NCI-H1092 treated with DMSO at 0.1 percent for 48 hours (cell line): Measurements from ENCODE around the gene AATK.

Experiments used
- DNase-seq: peaks from one replicate; lab custom pipeline; 2025; lab: John Stamatoyannopoulos, UW

Gene AATK

GRCh38 chr17:81069135-81069645 lies 96.8 kb downstream of the AATK start:
- DNase-seq: no peak

GRCh38 chr17:81068411-81069134 lies 97.4 kb downstream of the AATK start:
- no peak for DNase-seq

- no peak for DNase-seq
These were observed 98.6 kb downstream of the AATK start for GRCh38 chr17:81067391-81067811.
